RWPE2 (cell line): ENCODE measurements around the gene VWA3A.
A peak's percentile ranks its signal among the peaks of the same experiment; 100 is the strongest.

ENCODE experiments used
- ATAC-seq: fragments of 200-7000 bp; cut with Tn5 transposase; 3 replicates; pipeline ENCODE4 v1.9.1; 2021; ENCODE audit warnings: low read depth
- DNase-seq: peaks from one replicate; pipeline ENCODE4 v3.0.0-alpha.2; 2020; ENCODE audit warnings: low spot score
- H3K27ac ChIP-seq: fragments of 450-650 bp; 2 replicates; pipeline ENCODE4 v1.5.1; 2017; ENCODE audit warnings: mild to moderate bottlenecking; ENCODE audit not compliant: poor library complexity, severe bottlenecking
- H3K27me3 ChIP-seq: fragments of 250-450 bp; sonication (Bioruptor Pico); 2 replicates; pipeline ENCODE4 v1.5.1; 2021; ENCODE audit warnings: mild to moderate bottlenecking, moderate library complexity; ENCODE audit not compliant: insufficient read depth, poor library complexity, severe bottlenecking
- H3K36me3 ChIP-seq: fragments of 250-450 bp; sonication (Bioruptor Pico); 2 replicates; pipeline ENCODE4 v1.5.1; 2020; ENCODE audit warnings: low read depth, mild to moderate bottlenecking, moderate library complexity
- H3K4me1 ChIP-seq: fragments of 250-450 bp; sonication (Bioruptor Pico); 2 replicates; pipeline ENCODE4 v1.5.1; 2021; ENCODE audit warnings: mild to moderate bottlenecking, moderate library complexity; ENCODE audit not compliant: insufficient read depth, poor library complexity, severe bottlenecking
- H3K4me3 ChIP-seq: fragments of 250-450 bp; sonication (Bioruptor Pico); 2 replicates; pipeline ENCODE4 v1.5.1; 2021; ENCODE audit warnings: mild to moderate bottlenecking, moderate library complexity; ENCODE audit not compliant: severe bottlenecking
- H3K9me3 ChIP-seq: fragments of 250-450 bp; sonication (Bioruptor Pico); 2 replicates; pipeline ENCODE4 v1.5.1; 2021; ENCODE audit warnings: mild to moderate bottlenecking, moderate library complexity; ENCODE audit not compliant: severe bottlenecking
- CTCF ChIP-seq: fragments of 450-650 bp; IDR thresholded peaks from one replicate; pipeline ENCODE4 v1.5.1; 2017; ENCODE audit warnings: mild to moderate bottlenecking, moderate library complexity; ENCODE audit not compliant: poor library complexity, severe bottlenecking

VWA3A gene

DNA sequence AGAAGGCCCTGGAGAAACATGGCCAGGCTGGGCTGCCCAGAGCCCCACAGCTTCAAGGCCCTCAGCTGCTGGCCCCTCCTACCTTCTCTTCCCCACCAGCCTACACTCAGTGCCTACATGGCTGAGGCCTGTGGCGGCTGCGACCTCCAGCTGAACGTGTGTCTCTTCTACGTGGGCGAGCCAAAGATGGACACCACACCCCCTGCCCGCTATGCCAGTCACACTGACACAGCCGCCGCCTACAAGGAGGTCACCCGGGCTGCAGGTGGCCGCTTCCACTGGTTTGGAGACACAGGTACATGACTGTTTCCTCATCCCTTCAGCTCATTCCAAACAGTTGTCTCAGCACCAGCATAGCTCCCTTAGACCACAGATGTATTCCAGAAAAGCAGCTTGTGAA, 40.5 kb downstream of the VWA3A start:
- H3K4me3 ChIP-seq, result no peak overlapping the region
- H3K27me3 ChIP-seq, result no peaks in the 10 kb centered on the region
- no peaks in the 10 kb centered on the region for H3K36me3 ChIP-seq
- TF ChIP-seq CTCF, result no peak
- no peaks in the 10 kb centered on the region for H3K9me3 ChIP-seq
- DNase-seq, result no peak
- no peak for ATAC-seq
- H3K4me1 ChIP-seq, result no peaks in the 10 kb centered on the region
- H3K27ac ChIP-seq, result no peak overlapping the region

- no peak overlapping the region for H3K27ac ChIP-seq
- no peaks in the 10 kb centered on the region for H3K27me3 ChIP-seq
- no peaks in the 10 kb centered on the region for H3K9me3 ChIP-seq
- no peak overlapping the region for H3K4me3 ChIP-seq
- no peaks in the 10 kb centered on the region for H3K36me3 ChIP-seq
- no peaks in the 10 kb centered on the region for H3K4me1 ChIP-seq
- DNase-seq (no peak), ATAC-seq (no peak)
- no peak for TF ChIP-seq CTCF
These were observed 46.1 kb downstream of the VWA3A start for GRCh38 chr16:22138482-22138881.

DNA sequence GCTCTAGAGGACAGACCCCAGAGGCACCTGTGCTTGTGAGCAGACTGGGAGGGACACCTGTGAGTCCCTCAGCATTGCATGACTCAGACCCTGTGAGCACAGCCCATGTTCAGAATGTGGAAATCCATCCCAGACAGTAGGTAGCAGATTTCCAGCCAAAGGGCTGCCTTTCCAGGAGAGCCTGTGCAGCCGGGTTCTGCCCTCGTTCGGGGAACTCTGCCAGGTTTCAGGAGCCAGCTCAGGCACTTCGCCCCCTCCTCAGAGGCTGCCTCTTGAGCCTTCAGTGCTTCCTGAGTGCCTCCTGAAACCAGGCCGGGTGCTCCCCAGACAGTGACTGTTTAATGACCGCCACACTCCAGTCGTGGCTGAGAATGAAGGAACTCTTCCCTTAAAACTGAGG, 46.7 kb downstream of the VWA3A start:
- no peaks in the 10 kb centered on the region for H3K36me3 ChIP-seq
- peak; percentile 78 for ATAC-seq
- no peak for DNase-seq
- no peaks in the 10 kb centered on the region for H3K9me3 ChIP-seq
- no peaks in the 10 kb centered on the region for H3K27me3 ChIP-seq
- H3K4me1 ChIP-seq, result no peaks in the 10 kb centered on the region
- H3K27ac ChIP-seq, result no peak overlapping the region
- TF ChIP-seq CTCF, result no peak
- H3K4me3 ChIP-seq, result no peak overlapping the region

GRCh38 chr16:22139732-22140131, 47.4 kb downstream of the VWA3A start:
- Histone ChIP-seq H3K27ac (no peak overlapping the region), H3K9me3 (no peaks in the 10 kb centered on the region), H3K36me3 (no peaks in the 10 kb centered on the region), H3K4me1 (no peaks in the 10 kb centered on the region), H3K27me3 (no peaks in the 10 kb centered on the region), H3K4me3 (no peak overlapping the region)
- no peak for TF ChIP-seq CTCF
- DNase-seq, result no peak
- no peak for ATAC-seq

GRCh38 chr16:22141767-22142166, 49.4 kb downstream of the VWA3A start:
- Histone ChIP-seq H3K4me3 (no peak overlapping the region), H3K36me3 (no peaks in the 10 kb centered on the region), H3K4me1 (no peaks in the 10 kb centered on the region), H3K27me3 (no peaks in the 10 kb centered on the region), H3K27ac (no peak overlapping the region), H3K9me3 (no peaks in the 10 kb centered on the region)
- ATAC-seq (no peak; the same call in 2 of the 3 replicates), DNase-seq (no peak)
- TF ChIP-seq CTCF, result peak; percentile 32
